Type B pancreatic cell (in vitro differentiated cells): ENCODE results near the gene KRT12. TPM values are rescaled to one million over a fixed set of nuclear protein-coding genes. Genes with fewer than 3 reads are reported as not detected.
"Not testable (repeated sequence)": the region's sequence is repeated elsewhere in the genome, so short reads cannot be mapped to it uniquely, and the experiment has no call there.

Source experiments
- DNase-seq: peaks from one replicate; pipeline ENCODE4 v3.0.0; 2021; ENCODE audit warnings: mixed read lengths; ENCODE audit not compliant: unreplicated experiment; ENCODE audit errors: extremely low spot score
- H3K27ac Mint-ChIP-seq: 2 replicates; pipeline ENCODE4 v1.8.0; 2021; ENCODE audit warnings: mild to moderate bottlenecking, mixed read lengths
- H3K27me3 Mint-ChIP-seq: 2 replicates; pipeline ENCODE4 v1.8.0; 2021; ENCODE audit warnings: mixed read lengths
- H3K36me3 Mint-ChIP-seq: 2 replicates; pipeline ENCODE4 v1.8.0; 2021; ENCODE audit warnings: mixed read lengths
- H3K4me1 Mint-ChIP-seq: one replicate; pipeline ENCODE4 v1.8.0; 2021; ENCODE audit warnings: mixed read lengths; ENCODE audit not compliant: unreplicated experiment
- H3K4me3 Mint-ChIP-seq: 2 replicates; pipeline ENCODE4 v1.8.0; 2021; ENCODE audit warnings: mild to moderate bottlenecking, mixed read lengths
- H3K9me3 Mint-ChIP-seq: 2 replicates; pipeline ENCODE4 v1.8.0; 2021; ENCODE audit warnings: mixed read lengths
- CTCF ChIP-seq: fragments of 200-600 bp; sonication (generic); conservative IDR thresholded peaks from 2 replicates; pipeline ENCODE4 v1.5.0; 2021; ENCODE audit warnings: antibody characterized with exemption, mild to moderate bottlenecking
- total RNA-seq: library from RNA; stranded (reverse); gene quantifications from 2 replicates; pipeline ENCODE4 v1.2.1, GENCODE V29; 2021; ENCODE audit warnings: low replicate concordance

Gene KRT12
- total RNA-seq, 1 donor from 2014 or later = not detected

GRCh38 chr17:40818343-40818732 lies 48.7 kb downstream of the KRT12 start:
- Mint-ChIP-seq H3K4me3 (peak overlapping the region; percentile 93), H3K36me3 (peaks cover 39% of the 10 kb centered on the region), H3K9me3 (no peaks in the 10 kb centered on the region), H3K27ac (peak overlapping the region; percentile 92), H3K27me3 (peaks cover 10% of the 10 kb centered on the region), H3K4me1 (no peaks in the 10 kb centered on the region)
- TF ChIP-seq CTCF = no peak
- DNase-seq = no peak

- no peaks in the 10 kb centered on the region for H3K4me1 Mint-ChIP-seq
- no peak for TF ChIP-seq CTCF
- peak overlapping the region; percentile 93 for H3K4me3 Mint-ChIP-seq
- no peak for DNase-seq
- no peak overlapping the region for H3K27ac Mint-ChIP-seq
- H3K9me3 Mint-ChIP-seq = no peaks in the 10 kb centered on the region
- peaks cover 35% of the 10 kb centered on the region for H3K36me3 Mint-ChIP-seq
- peaks cover 19% of the 10 kb centered on the region for H3K27me3 Mint-ChIP-seq
These were observed 49.8 kb downstream of the KRT12 start for GRCh38 chr17:40817103-40817682.

- Mint-ChIP-seq H3K36me3 (peaks cover 35% of the 10 kb centered on the region), H3K27ac (no peak overlapping the region), H3K27me3 (peaks cover 24% of the 10 kb centered on the region), H3K4me3 (peak overlapping the region; percentile 93), H3K9me3 (no peaks in the 10 kb centered on the region), H3K4me1 (no peaks in the 10 kb centered on the region)
- no peak for TF ChIP-seq CTCF
- DNase-seq = no peak
These were observed 50.5 kb downstream of the KRT12 start for GRCh38 chr17:40816569-40816968.

- Mint-ChIP-seq H3K27ac (no peak overlapping the region), H3K4me3 (no peak overlapping the region), H3K9me3 (no peaks in the 10 kb centered on the region), H3K27me3 (peaks cover 33% of the 10 kb centered on the region), H3K4me1 (no peaks in the 10 kb centered on the region), H3K36me3 (peaks cover 33% of the 10 kb centered on the region)
- no peak for DNase-seq
- TF ChIP-seq CTCF = no peak
These were observed 51.6 kb downstream of the KRT12 start for GRCh38 chr17:40815381-40815780.

GRCh38 chr17:40814657-40815056 lies 52.4 kb downstream of the KRT12 start:
- H3K9me3 Mint-ChIP-seq, H3K4me1 Mint-ChIP-seq, DNase-seq, H3K27ac Mint-ChIP-seq: not testable (repeated sequence)
- Mint-ChIP-seq H3K36me3 (peaks cover 26% of the 10 kb centered on the region), H3K27me3 (peaks cover 40% of the 10 kb centered on the region), H3K4me3 (peak overlapping the region; percentile 19)

GRCh38 chr17:40813804-40814203 lies 53.2 kb downstream of the KRT12 start:
- no peaks in the 10 kb centered on the region for H3K4me1 Mint-ChIP-seq
- DNase-seq = no peak
- no peak for TF ChIP-seq CTCF
- peaks cover 44% of the 10 kb centered on the region for H3K27me3 Mint-ChIP-seq
- H3K9me3 Mint-ChIP-seq = no peaks in the 10 kb centered on the region
- H3K27ac Mint-ChIP-seq = no peak overlapping the region
- peaks cover 26% of the 10 kb centered on the region for H3K36me3 Mint-ChIP-seq
- no peak overlapping the region for H3K4me3 Mint-ChIP-seq
